HCT116 (cell line): ENCODE data around the gene JDP2.

Source experiments
- CEBPB ChIP-seq: IDR thresholded peaks from 2 replicates; pipeline ENCODE4 v1.6.1; 2012; ENCODE audit warnings: low read depth
- CTCF ChIP-seq, 3 experiments: fragments of 200-600 bp in 1 of 3; sonication (generic) in 1 of 3; IDR thresholded peaks in 2 of 3; conservative IDR thresholded peaks in 1 of 3; 2 replicates each; pipeline ENCODE4 v1.5.1; 2012 to 2017; ENCODE audit warnings: low read depth in 2 of 3, low read length in 2 of 3, antibody characterized with exemption in 1 of 3, borderline replicate concordance in 1 of 3, control low read depth in 1 of 3, mild to moderate bottlenecking in 1 of 3, mixed read lengths in 1 of 3, mixed run types in 1 of 3, moderate library complexity in 1 of 3; ENCODE audit not compliant: insufficient read depth in 1 of 3
- POLR2A ChIP-seq: IDR thresholded peaks from 2 replicates; pipeline ENCODE4 v1.7.0; 2011; ENCODE audit warnings: borderline replicate concordance; ENCODE audit not compliant: insufficient read depth, insufficient read length; ENCODE audit errors: extremely low read depth
- POLR2AphosphoS5 ChIP-seq: IDR thresholded peaks from 2 replicates; pipeline ENCODE4 v1.6.1; 2011; ENCODE audit warnings: mild to moderate bottlenecking, low read depth, low read length, moderate library complexity
- RAD21 ChIP-seq: IDR thresholded peaks from 2 replicates; pipeline ENCODE4 v1.6.1; 2012; ENCODE audit warnings: low read depth, mild to moderate bottlenecking
- SRF ChIP-seq: IDR thresholded peaks from 2 replicates; pipeline ENCODE4 v1.6.1; 2012; ENCODE audit warnings: low read depth
- YY1 ChIP-seq: IDR thresholded peaks from 2 replicates; pipeline ENCODE4 v1.6.1; 2011; ENCODE audit warnings: low read length, low read depth, moderate library complexity, mild to moderate bottlenecking; ENCODE audit not compliant: insufficient replicate concordance; ENCODE audit errors: extremely low read depth
- TF ChIP-seq, protein P1 (sequence below): IDR thresholded peaks from 2 replicates; pipeline ENCODE4 v1.6.1; 2012; ENCODE audit warnings: low read depth

DNA sequence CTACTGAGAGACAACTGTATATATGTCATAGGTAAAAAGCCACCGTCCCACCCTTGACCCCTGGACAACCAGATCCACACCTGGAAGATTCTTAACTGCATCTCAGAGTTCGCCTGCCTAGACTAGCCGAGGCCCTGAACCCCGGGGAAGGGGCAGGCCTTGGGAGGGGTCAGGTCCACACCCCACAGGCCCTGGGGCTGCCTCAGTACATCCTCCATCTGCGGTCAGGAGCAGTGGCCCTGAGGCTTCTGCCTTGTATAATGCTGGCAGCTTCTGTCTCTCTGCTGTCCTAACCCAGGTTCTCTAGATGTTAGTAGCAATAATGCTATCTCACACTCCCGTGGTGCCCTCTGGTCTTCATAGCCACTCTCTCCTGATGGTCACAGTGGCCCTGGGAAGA is 36.8 kb downstream of the JDP2 start:
- no peak for TF ChIP-seq RAD21
- TF ChIP-seq CTCF (IDR thresholded peaks at IDR 0.05 in 2 of 3, conservative IDR thresholded peaks at IDR 0.05 in 1 of 3; ENCODE audit: borderline replicate concordance in 1 of 3, insufficient read depth in 1 of 3, low read depth in 2 of 3, low read length in 2 of 3) = no peak
- no peak for TF ChIP-seq YY1
- TF ChIP-seq, protein P1, sequence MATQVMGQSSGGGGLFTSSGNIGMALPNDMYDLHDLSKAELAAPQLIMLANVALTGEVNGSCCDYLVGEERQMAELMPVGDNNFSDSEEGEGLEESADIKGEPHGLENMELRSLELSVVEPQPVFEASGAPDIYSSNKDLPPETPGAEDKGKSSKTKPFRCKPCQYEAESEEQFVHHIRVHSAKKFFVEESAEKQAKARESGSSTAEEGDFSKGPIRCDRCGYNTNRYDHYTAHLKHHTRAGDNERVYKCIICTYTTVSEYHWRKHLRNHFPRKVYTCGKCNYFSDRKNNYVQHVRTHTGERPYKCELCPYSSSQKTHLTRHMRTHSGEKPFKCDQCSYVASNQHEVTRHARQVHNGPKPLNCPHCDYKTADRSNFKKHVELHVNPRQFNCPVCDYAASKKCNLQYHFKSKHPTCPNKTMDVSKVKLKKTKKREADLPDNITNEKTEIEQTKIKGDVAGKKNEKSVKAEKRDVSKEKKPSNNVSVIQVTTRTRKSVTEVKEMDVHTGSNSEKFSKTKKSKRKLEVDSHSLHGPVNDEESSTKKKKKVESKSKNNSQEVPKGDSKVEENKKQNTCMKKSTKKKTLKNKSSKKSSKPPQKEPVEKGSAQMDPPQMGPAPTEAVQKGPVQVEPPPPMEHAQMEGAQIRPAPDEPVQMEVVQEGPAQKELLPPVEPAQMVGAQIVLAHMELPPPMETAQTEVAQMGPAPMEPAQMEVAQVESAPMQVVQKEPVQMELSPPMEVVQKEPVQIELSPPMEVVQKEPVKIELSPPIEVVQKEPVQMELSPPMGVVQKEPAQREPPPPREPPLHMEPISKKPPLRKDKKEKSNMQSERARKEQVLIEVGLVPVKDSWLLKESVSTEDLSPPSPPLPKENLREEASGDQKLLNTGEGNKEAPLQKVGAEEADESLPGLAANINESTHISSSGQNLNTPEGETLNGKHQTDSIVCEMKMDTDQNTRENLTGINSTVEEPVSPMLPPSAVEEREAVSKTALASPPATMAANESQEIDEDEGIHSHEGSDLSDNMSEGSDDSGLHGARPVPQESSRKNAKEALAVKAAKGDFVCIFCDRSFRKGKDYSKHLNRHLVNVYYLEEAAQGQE = no peak
- TF ChIP-seq CEBPB = no peak
- no peak for TF ChIP-seq SRF
- TF ChIP-seq POLR2A = no peak
- TF ChIP-seq POLR2AphosphoS5 = no peak
